Kidney (tissue), 14 donors: ENCODE measurements around the gene SOX6. TPM values are rescaled to one million over a fixed set of nuclear protein-coding genes. Genes with fewer than 3 reads are reported as not detected.

Experiments used
- DNase-seq, 5 donors: peaks; one replicate each; pipeline ENCODE4 v3.0.0-alpha.2; 2013 to 2020
- FAIRE-seq: peaks from 2 replicates; lab custom pipeline; 2012; peaks lifted over from hg19 to GRCh38; lab: Jason Lieb, UNC
- H3K27ac ChIP-seq, 2 donors: one replicate each; pipeline ENCODE4 v1.7.0; 2013; ENCODE audit warnings: low read depth in 2 of 2, low read length in 2 of 2, inconsistent platforms in 1 of 2
- H3K27me3 ChIP-seq: one replicate; pipeline ENCODE4 v1.7.1; 2013; ENCODE audit warnings: low read length, inconsistent platforms; ENCODE audit not compliant: control insufficient read depth, insufficient read depth
- H3K36me3 ChIP-seq, 3 donors: one replicate each; pipeline versions ENCODE4 v1.7.0 to v1.7.1; 2013; ENCODE audit warnings: low read length in 3 of 3, control low read depth in 1 of 3, inconsistent platforms in 1 of 3; ENCODE audit not compliant: insufficient read depth in 3 of 3, control insufficient read depth in 2 of 3
- H3K4me1 ChIP-seq, 3 donors: one replicate each; pipeline versions ENCODE4 v1.7.0 to v1.7.1; 2013; ENCODE audit warnings: low read length in 3 of 3, inconsistent platforms in 1 of 3, low read depth in 1 of 3; ENCODE audit not compliant: control insufficient read depth in 2 of 3, insufficient read depth in 2 of 3
- H3K4me3 ChIP-seq, 3 donors: one replicate each; pipeline versions ENCODE4 v1.7.0 to v1.8.1; 2013; ENCODE audit warnings: low read length in 3 of 3, control low read depth in 1 of 3, inconsistent platforms in 1 of 3
- H3K9ac ChIP-seq, 3 donors: one replicate each; pipeline versions ENCODE4 v1.7.0 to v1.7.1; 2013; ENCODE audit warnings: low read length in 3 of 3, control low read depth in 1 of 3, inconsistent platforms in 1 of 3
- H3K9me3 ChIP-seq, 3 donors: one replicate each; pipeline versions ENCODE4 v1.7.0 to v1.7.1; 2013; ENCODE audit warnings: low read length in 3 of 3, control low read depth in 1 of 3, inconsistent platforms in 1 of 3; ENCODE audit not compliant: control insufficient read depth in 2 of 3, insufficient read depth in 1 of 3
- CTCF ChIP-seq: IDR thresholded peaks from 3 replicates; pipeline ENCODE4 v1.5.1; 2012; ENCODE audit warnings: mild to moderate bottlenecking, moderate library complexity, borderline replicate concordance; ENCODE audit not compliant: insufficient read depth; ENCODE audit errors: extremely low read depth
- intact Hi-C: fragments of 100-400 bp; cut with DNase I; formaldehyde crosslinking; loops from one replicate; pipeline ENCODE4 v1.11.1; 2022
- polyA plus RNA-seq: library from polyadenylated mRNA; stranded (reverse); fragments of 350-450 nt; fragmentation: Illumina TruSeq; extraction: RNeasy Lipid Tissue Mini Kit (QIAGEN cat#74804); gene quantifications from one replicate; pipeline ENCODE4 v1.2.3, GENCODE V29; 2014; ENCODE audit warnings: low read depth, low replicate concordance; ENCODE audit not compliant: insufficient read depth
- total RNA-seq: library from RNA; stranded (reverse); fragmentation: NEBNext Ultra II Directional; extraction: Animal tissue kit (Norgen Biotek cat#: 25700); gene quantifications from one replicate; pipeline ENCODE4 v1.2.1, GENCODE V29; 2021
- donor health status: control.
- donor health status: control.
- donor health status: control.
- donor health status: control.
- donor health status: control.
- donor health status: DM: yes; HTN: yes; CAD: no.
- donor health status: Normal renal cell carcinoma (clear cell type).

SOX6 gene
- total and polyA plus RNA-seq, 2 donors from 2014 or later = 5.0 to 47.3 TPM

GRCh38 chr11:16167706-16168487 is 188.4 kb downstream of the SOX6 start:
- Histone ChIP-seq H3K4me1 (no peaks in the 10 kb centered on the region), H3K36me3 (no peaks in the 10 kb centered on the region), H3K4me3 (no peak overlapping the region), H3K27ac (no peak overlapping the region), H3K9me3 (no peaks in the 10 kb centered on the region), H3K27me3 (no peaks in the 10 kb centered on the region), H3K9ac (no peak overlapping the region)
- no peak for DNase-seq
- intact Hi-C loops = no loop called here
- no peak for FAIRE-seq
- TF ChIP-seq CTCF = no peak

- no peak for FAIRE-seq
- H3K9ac ChIP-seq = no peak overlapping the region
- no peaks in the 10 kb centered on the region for H3K27me3 ChIP-seq
- no peak for DNase-seq
- no peak for TF ChIP-seq CTCF
- H3K27ac ChIP-seq = no peak overlapping the region
- intact Hi-C loops = no loop called here
- no peaks in the 10 kb centered on the region for H3K4me1 ChIP-seq
- H3K4me3 ChIP-seq = no peak overlapping the region
- H3K9me3 ChIP-seq = no peaks in the 10 kb centered on the region
- no peaks in the 10 kb centered on the region for H3K36me3 ChIP-seq
Observed at GRCh38 chr11:16166571-16166970, 189.8 kb downstream of the SOX6 start.

GRCh38 chr11:16160146-16160545 is 196.2 kb downstream of the SOX6 start:
- Histone ChIP-seq H3K4me3 (no peak overlapping the region), H3K27me3 (no peaks in the 10 kb centered on the region), H3K27ac (no peak overlapping the region), H3K9ac (no peak overlapping the region), H3K4me1 (no peaks in the 10 kb centered on the region), H3K36me3 (no peaks in the 10 kb centered on the region), H3K9me3 (no peaks in the 10 kb centered on the region)
- FAIRE-seq = no peak
- intact Hi-C loops = no loop called here
- no peak for DNase-seq
- TF ChIP-seq CTCF = no peak
